ENCODE data around the gene XPNPEP1. TPM values are rescaled to one million over a fixed set of nuclear protein-coding genes. Genes with fewer than 3 reads are reported as not detected.

The XPNPEP1 gene
- total RNA-seq = 94.6 and 185 TPM in 2 replicates

DNA sequence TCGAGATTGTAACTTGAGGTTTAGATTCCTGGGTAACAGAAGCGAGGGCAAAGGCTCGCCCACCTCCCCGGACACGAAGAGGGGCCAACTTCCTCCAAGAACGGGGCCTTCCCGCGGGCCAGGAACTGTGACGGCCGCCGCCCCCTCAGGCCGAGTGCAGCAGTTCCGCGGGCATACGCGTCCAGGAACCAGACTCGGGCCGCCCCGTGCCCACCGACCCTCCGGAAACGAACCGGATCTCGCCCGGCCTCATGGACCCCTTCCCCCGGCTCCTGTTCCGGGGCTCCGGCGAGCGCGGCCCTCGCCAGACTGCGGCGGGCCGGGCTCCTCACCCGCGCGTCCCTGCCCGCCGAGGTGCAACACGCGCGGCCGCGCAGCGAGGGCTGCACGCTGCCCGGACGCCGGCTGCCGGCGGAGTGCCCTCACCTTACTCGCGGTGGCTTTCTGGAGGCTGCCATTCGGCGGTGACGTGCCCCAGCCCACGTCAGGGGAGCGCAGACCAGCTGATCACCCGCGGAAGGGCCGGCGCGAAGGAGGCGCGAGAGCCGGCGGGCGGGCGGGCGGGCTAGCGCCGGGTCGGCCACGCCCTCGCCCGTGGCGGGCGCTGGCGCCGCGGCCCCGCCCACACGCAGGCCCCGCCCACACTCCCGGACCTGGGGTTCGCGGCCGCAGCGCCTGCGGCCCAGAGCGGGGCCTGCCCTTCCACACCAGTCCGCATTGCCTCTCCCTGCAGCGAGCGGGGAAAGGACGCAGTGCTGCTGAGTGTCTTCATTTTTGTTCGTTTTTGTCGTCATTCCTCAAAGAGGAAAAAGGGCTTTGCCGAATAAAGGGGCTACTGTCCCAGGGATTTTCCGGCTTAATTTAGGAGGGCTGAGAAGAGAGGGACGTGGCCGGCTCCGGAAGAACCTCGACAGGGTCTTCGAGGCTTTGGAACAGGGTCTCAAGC lies at the start of gene XPNPEP1:
Gene XPNPEP1 (minus strand): TSS at position 536 of the 946 bp plus-strand sequence. CDS start 78 bp downstream, at position 458.

Small RNA genes within 50 kb of the gene (small RNA-seq; reads per million reads assigned to genes)
- gene RNU4-5P (ENCODE audit: low replicate concordance) = 0.88 reads per million, percentile 40 among the genes with 10 or more reads in this experiment

Other genes starting within 250 kb of the XPNPEP1 start
- 102 and 168 TPM in 2 replicates for gene ADD3, start 84.5 kb upstream of the XPNPEP1 start, total RNA-seq

Data from placental pericyte (primary cell).